Ovary (tissue), 9 donors: ENCODE results near the gene TUB. TPM values are rescaled to one million over a fixed set of nuclear protein-coding genes. Genes with fewer than 3 reads are reported as not detected.

ENCODE experiments used
- DNase-seq, 5 donors: peaks; one replicate each; pipeline ENCODE4 v3.0.0-alpha.2; 2019 to 2020
- H3K27ac ChIP-seq, 2 donors: fragments of 200-600 bp; one replicate each; pipeline versions ENCODE4 v1.5.1 to v1.8.0; 2019 to 2022
- H3K27me3 ChIP-seq: fragments of 200-600 bp; one replicate; pipeline ENCODE4 v1.8.0; 2022
- H3K36me3 ChIP-seq: fragments of 200-600 bp; sonication (generic); one replicate; pipeline ENCODE4 v1.5.1; 2019
- H3K4me1 ChIP-seq: one replicate; pipeline ENCODE4 v1.8.1; 2013; ENCODE audit warnings: mild to moderate bottlenecking, moderate library complexity; ENCODE audit not compliant: insufficient read depth
- H3K4me3 ChIP-seq: fragments of 200-600 bp; sonication (generic); one replicate; pipeline ENCODE4 v1.5.1; 2017
- H3K9me3 ChIP-seq, 2 donors: fragments of 200-600 bp in 1 of 2; sonication (generic) in 1 of 2; one replicate each; pipeline versions ENCODE4 v1.5.1 to v1.8.1; 2013 to 2019; ENCODE audit warnings: mild to moderate bottlenecking in 1 of 2, moderate library complexity in 1 of 2
- CTCF ChIP-seq, 3 donors: fragments of 450-650 bp in 2 of 3; fragments of 200-600 bp in 1 of 3; IDR thresholded peaks; one replicate each; pipeline versions ENCODE4 v1.5.1 to v1.8.0; 2016 to 2022; ENCODE audit warnings: antibody characterized with exemption in 3 of 3, mild to moderate bottlenecking in 1 of 3
- EP300 ChIP-seq: sonication (generic); formaldehyde crosslinking; IDR thresholded peaks from one replicate; pipeline ENCODE4 v1.6.1; 2017; ENCODE audit warnings: antibody characterized with exemption
- POLR2A ChIP-seq: fragments of 450-650 bp; IDR thresholded peaks from one replicate; pipeline ENCODE4 v1.6.1; 2017; ENCODE audit warnings: antibody characterized with exemption, mild to moderate bottlenecking, moderate library complexity
- WGBS, 3 donors: extraction: QIAGEN DNeasy Blood & Tissue Kit in 1 of 3; methylation state at CpG; one replicate each; pipeline versions ENCODE4 v1.1.5 to v1.1.7; 2013 to 2017; 5-methylcytosine and 5-hydroxymethylcytosine counted together
- intact Hi-C, 4 donors: fragments of 100-400 bp; cut with DNase I; formaldehyde crosslinking; loops; one replicate each; pipeline versions ENCODE4 v1.11.0 to v1.15.1; 2022 to 2023
- polyA plus RNA-seq, 2 donors: library from polyadenylated mRNA; stranded (reverse); fragments of 200-250 nt in 1 of 2; fragments of 350-450 nt in 1 of 2; fragmentation: Illumina TruSeq in 1 of 2; extraction: RNeasy Lipid Tissue Mini Kit (QIAGEN cat#74804) in 1 of 2; gene quantifications; one replicate each; pipeline ENCODE4 v1.2.3, GENCODE V29; 2013 to 2014
- total RNA-seq, 7 donors: library from RNA; depleted of rRNA in 2 of 7; stranded (reverse); fragments of >200 nt in 2 of 7; fragmentation: NEBNext Ultra II Directional in 3 of 7; extraction: Animal tissue kit (Norgen Biotek cat#: 25700) in 3 of 7; gene quantifications; one replicate each; pipeline versions ENCODE4 v1.1.0 to v1.2.4, GENCODE V29; 2016 to 2023
- donor health status: DM: no; HTN: no; CAD: no; lungs with moderate emphysema.
- donor health status: DM: no; HTN: no; CAD: no.
- donor health status: Bipolar disorder and iron deficiency.
- donor health status: DM: yes; HTN: yes; CAD: no.
- donor health status: DM: no; HTN: no; CAD: no.
- donor health status: DM: yes; HTN: yes; CAD: no.

Gene TUB
- total and polyA plus RNA-seq, 9 donors, result 7.2 to 33.4 (median 22.3) TPM

DNA sequence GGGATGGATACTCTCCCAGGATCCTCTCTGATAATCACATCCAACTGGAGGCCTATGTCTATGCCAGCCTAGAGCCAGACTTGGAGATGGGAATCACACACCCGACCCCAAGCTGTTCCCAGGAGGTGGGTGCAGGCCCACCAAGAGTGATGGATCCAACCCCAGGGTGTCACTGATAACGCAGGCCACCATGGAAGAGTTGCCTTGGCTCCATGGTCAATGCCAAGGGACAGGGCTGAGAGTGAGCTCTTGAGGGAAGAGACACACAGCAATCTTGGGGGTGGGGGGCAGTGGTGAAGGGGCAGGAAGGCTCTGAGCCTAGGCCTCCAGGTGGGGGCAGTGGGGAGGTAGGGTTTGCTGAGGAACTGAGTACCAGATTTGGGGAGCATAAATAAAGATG, 16.9 kb downstream of the TUB start:
- no peaks in the 10 kb centered on the region for H3K9me3 ChIP-seq
- no peaks in the 10 kb centered on the region for H3K4me1 ChIP-seq
- no peaks in the 10 kb centered on the region for H3K36me3 ChIP-seq
- H3K27me3 ChIP-seq, result no peaks in the 10 kb centered on the region
- H3K27ac ChIP-seq, result no peak overlapping the region
- intact Hi-C loops, result loop anchor here in 2 of 4 donors (5.0 to 10.0 kb wide), 2 partner anchors 81 to 93 kb away; no protein-coding TSS in a partner anchor
- no peak for DNase-seq
- H3K4me3 ChIP-seq, result no peak overlapping the region
- TF ChIP-seq EP300, result no peak
- TF ChIP-seq POLR2A, result no peak
- TF ChIP-seq CTCF (IDR thresholded peaks at IDR 0.05), result no peak
- WGBS, 3 donors, result 74 to 93% (median 74%) methylated on average over 2 of the region's 2 CpGs

GRCh38 chr11:8098361-8098760, 17.4 kb downstream of the TUB start:
- Histone ChIP-seq H3K27me3 (no peaks in the 10 kb centered on the region), H3K9me3 (no peaks in the 10 kb centered on the region), H3K4me3 (no peak overlapping the region), H3K4me1 (no peaks in the 10 kb centered on the region), H3K27ac (no peak overlapping the region), H3K36me3 (no peaks in the 10 kb centered on the region)
- 52 to 71% (median 60%) methylated on average over 4 of the region's 4 CpGs for WGBS, 3 donors
- intact Hi-C loops, result loop anchor here in 2 of 4 donors (5.0 to 10.0 kb wide), 2 partner anchors 81 to 94 kb away; no protein-coding TSS in a partner anchor
- TF ChIP-seq CTCF (IDR thresholded peaks at IDR 0.05) (no peak), EP300 (no peak), POLR2A (no peak)
- DNase-seq, result no peak

DNA sequence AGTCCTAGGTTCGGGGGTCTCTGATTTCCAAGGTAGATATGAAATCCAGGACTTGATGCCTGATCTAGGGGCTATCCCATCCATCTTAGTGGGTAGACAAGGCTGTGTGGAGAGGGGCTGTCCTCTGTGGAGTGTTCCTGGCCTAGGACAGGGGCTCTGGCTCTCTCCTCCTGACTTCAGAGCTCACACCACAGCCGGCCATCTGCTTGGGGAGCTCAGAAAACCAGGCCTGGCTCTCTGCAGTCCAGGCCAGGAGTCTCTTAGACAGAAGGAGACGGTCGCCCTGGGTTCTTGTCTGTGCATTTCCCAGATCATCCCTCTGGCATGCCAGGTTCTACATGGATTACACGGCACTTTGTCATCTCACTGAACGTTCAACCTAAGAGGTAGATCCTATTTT, 17.9 kb downstream of the TUB start:
- WGBS, 3 donors, result 73 to 77% (median 75%) methylated on average over 5 to 6 of the region's 6 CpGs
- no peak overlapping the region for H3K27ac ChIP-seq
- TF ChIP-seq CTCF (IDR thresholded peaks at IDR 0.05) (no peak), POLR2A (no peak), EP300 (no peak)
- no peak for DNase-seq
- H3K36me3 ChIP-seq, result no peaks in the 10 kb centered on the region
- H3K4me3 ChIP-seq, result no peak overlapping the region
- intact Hi-C loops, result loop anchor here in 2 of 4 donors (5.0 to 10.0 kb wide), 2 partner anchors 82 to 94 kb away; no protein-coding TSS in a partner anchor
- no peaks in the 10 kb centered on the region for H3K9me3 ChIP-seq
- no peaks in the 10 kb centered on the region for H3K27me3 ChIP-seq
- H3K4me1 ChIP-seq, result no peaks in the 10 kb centered on the region

DNA sequence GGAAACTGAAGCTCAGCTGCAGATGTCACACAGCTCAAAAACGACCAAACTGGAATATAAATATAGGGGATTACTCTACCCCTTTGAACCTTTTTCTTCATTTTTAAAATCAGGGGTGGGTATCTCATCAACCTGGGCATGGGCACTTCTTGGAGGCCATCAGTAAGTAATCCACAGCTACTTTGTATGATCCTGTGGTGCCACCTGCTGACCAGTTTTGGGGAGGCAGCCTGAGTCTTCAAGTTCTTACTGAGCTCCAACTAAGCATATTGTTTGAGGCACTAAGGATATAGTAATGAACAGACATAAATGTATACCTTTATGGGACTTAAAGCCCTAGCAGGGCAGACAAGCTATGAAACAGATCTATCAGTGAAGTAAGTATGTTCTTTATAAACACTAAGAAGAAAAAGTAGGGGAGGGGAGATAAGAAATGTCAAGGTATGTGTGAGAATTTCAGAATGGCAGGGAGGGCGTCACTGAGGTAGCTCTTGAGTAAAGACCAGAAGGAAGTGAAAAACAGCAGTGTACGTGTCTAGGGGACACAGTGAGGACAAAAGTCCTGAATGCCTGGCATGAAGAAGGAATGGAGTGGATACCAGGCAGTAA, 18.4 kb downstream of the TUB start:
- no peak overlapping the region for H3K4me3 ChIP-seq
- 54 to 60% (median 58%) methylated on average over 3 of the region's 3 CpGs for WGBS, 3 donors
- peak; percentile 13 to 61 (median 42) for TF ChIP-seq CTCF (IDR thresholded peaks at IDR 0.05)
- TF ChIP-seq EP300, result no peak
- no peak for TF ChIP-seq POLR2A
- DNase-seq, result peak; percentile 51 to 85 (median 76)
- intact Hi-C loops, result loop anchor here in 2 of 4 donors (5.0 to 10.0 kb wide), 2 partner anchors 82 to 95 kb away; no protein-coding TSS in a partner anchor
- no peaks in the 10 kb centered on the region for H3K4me1 ChIP-seq
- no peaks in the 10 kb centered on the region for H3K27me3 ChIP-seq
- no peaks in the 10 kb centered on the region for H3K9me3 ChIP-seq
- no peaks in the 10 kb centered on the region for H3K36me3 ChIP-seq
- H3K27ac ChIP-seq, result no peak overlapping the region
